SK-N-SH (cell line): ENCODE results near the gene CD81.

Source experiments
- EP300 ChIP-seq, 2 experiments: IDR thresholded peaks; 2 replicates each; pipeline versions ENCODE4 v1.4.0 to v1.6.1; 2012; ENCODE audit warnings: borderline replicate concordance in 1 of 2, low read depth in 1 of 2, low read length in 1 of 2
- EZH2phosphoT487 ChIP-seq: fragments of 200-600 bp; sonication (generic); IDR thresholded peaks from 2 replicates; pipeline ENCODE4 v1.6.1; 2017; ENCODE audit warnings: low read depth, mixed run types, mild to moderate bottlenecking, antibody characterized with exemption, moderate library complexity, borderline replicate concordance
- FOXJ3 ChIP-seq: sonication (generic); formaldehyde crosslinking; IDR thresholded peaks from 2 replicates; pipeline ENCODE4 v1.5.1; 2020; ENCODE audit warnings: mild to moderate bottlenecking, missing genetic modification reagents
- GABPA ChIP-seq: IDR thresholded peaks from 2 replicates; pipeline ENCODE4 v1.4.0; 2012; ENCODE audit warnings: low read depth, mild to moderate bottlenecking
- JUND ChIP-seq: IDR thresholded peaks from 2 replicates; pipeline ENCODE4 v1.4.0; 2012
- POLR2AphosphoS5 ChIP-seq: IDR thresholded peaks from 2 replicates; pipeline ENCODE4 v1.6.1; 2012; ENCODE audit warnings: low read depth, low read length
- TAF1 ChIP-seq: IDR thresholded peaks from 2 replicates; pipeline ENCODE4 v1.6.1; 2012; ENCODE audit warnings: low read depth, mild to moderate bottlenecking, low read length, moderate library complexity, borderline replicate concordance
- TF ChIP-seq, protein P1 (sequence below): IDR thresholded peaks from 2 replicates; pipeline ENCODE4 v1.6.1; 2012; ENCODE audit warnings: mild to moderate bottlenecking, low read depth, low read length, moderate library complexity
- TF ChIP-seq, protein P2 (sequence below): IDR thresholded peaks from 2 replicates; pipeline ENCODE4; 2012
- TF ChIP-seq, protein P3 (sequence below): fragments of 200-600 bp; sonication (generic); IDR thresholded peaks from 2 replicates; pipeline ENCODE4 v1.6.1; 2017; ENCODE audit warnings: antibody characterized with exemption, mild to moderate bottlenecking, moderate library complexity

DNA sequence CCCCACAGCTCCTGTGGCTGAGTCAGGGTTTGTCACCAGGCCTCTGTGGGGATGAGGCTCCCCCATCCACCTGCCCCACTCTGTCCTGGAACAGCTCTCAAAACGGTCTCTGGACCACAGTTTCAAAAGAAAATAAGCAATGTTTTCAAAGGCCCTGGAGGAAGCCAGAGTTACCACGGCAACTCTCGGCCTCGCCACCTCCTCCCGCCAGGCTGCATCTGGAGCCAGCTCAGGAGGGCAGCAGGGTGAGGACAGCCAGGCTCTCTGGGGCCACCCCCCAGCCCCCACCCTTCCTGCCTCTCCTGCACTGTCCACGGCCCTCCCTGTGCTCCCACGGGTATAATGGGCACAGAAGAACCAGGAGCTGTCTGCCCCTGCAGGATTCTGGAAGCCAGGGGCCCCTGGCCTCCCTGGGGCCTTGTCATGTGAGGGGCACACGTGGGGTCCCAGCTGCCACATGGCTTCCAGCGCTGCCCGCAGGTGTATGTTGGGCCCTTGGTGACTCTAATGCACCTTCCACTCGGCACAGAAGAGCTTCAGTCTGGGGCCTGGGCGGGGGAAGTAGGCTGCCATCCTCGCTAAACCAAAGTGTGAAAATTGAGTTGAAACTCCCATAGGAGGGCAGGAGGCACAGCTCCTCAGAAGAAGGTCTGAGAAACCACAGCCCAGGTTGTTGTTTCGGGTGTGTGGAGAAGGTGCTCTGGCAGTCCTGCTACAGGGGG is 10.3 kb downstream of the CD81 start:
- TF ChIP-seq, protein P1, sequence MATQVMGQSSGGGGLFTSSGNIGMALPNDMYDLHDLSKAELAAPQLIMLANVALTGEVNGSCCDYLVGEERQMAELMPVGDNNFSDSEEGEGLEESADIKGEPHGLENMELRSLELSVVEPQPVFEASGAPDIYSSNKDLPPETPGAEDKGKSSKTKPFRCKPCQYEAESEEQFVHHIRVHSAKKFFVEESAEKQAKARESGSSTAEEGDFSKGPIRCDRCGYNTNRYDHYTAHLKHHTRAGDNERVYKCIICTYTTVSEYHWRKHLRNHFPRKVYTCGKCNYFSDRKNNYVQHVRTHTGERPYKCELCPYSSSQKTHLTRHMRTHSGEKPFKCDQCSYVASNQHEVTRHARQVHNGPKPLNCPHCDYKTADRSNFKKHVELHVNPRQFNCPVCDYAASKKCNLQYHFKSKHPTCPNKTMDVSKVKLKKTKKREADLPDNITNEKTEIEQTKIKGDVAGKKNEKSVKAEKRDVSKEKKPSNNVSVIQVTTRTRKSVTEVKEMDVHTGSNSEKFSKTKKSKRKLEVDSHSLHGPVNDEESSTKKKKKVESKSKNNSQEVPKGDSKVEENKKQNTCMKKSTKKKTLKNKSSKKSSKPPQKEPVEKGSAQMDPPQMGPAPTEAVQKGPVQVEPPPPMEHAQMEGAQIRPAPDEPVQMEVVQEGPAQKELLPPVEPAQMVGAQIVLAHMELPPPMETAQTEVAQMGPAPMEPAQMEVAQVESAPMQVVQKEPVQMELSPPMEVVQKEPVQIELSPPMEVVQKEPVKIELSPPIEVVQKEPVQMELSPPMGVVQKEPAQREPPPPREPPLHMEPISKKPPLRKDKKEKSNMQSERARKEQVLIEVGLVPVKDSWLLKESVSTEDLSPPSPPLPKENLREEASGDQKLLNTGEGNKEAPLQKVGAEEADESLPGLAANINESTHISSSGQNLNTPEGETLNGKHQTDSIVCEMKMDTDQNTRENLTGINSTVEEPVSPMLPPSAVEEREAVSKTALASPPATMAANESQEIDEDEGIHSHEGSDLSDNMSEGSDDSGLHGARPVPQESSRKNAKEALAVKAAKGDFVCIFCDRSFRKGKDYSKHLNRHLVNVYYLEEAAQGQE = no peak
- TF ChIP-seq, protein P2, sequence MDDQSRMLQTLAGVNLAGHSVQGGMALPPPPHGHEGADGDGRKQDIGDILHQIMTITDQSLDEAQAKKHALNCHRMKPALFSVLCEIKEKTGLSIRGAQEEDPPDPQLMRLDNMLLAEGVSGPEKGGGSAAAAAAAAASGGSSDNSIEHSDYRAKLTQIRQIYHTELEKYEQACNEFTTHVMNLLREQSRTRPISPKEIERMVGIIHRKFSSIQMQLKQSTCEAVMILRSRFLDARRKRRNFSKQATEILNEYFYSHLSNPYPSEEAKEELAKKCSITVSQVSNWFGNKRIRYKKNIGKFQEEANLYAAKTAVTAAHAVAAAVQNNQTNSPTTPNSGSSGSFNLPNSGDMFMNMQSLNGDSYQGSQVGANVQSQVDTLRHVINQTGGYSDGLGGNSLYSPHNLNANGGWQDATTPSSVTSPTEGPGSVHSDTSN = no peak
- TF ChIP-seq POLR2AphosphoS5 (no peak), JUND (no peak), EP300 (IDR thresholded peaks at IDR 0.05; ENCODE audit: borderline replicate concordance in 1 of 2, low read depth in 1 of 2, low read length in 1 of 2) (no peak), FOXJ3 (CRISPR knock-in tag) (no peak), EZH2phosphoT487 (no peak), TAF1 (no peak), GABPA (no peak)
- TF ChIP-seq, protein P3, sequence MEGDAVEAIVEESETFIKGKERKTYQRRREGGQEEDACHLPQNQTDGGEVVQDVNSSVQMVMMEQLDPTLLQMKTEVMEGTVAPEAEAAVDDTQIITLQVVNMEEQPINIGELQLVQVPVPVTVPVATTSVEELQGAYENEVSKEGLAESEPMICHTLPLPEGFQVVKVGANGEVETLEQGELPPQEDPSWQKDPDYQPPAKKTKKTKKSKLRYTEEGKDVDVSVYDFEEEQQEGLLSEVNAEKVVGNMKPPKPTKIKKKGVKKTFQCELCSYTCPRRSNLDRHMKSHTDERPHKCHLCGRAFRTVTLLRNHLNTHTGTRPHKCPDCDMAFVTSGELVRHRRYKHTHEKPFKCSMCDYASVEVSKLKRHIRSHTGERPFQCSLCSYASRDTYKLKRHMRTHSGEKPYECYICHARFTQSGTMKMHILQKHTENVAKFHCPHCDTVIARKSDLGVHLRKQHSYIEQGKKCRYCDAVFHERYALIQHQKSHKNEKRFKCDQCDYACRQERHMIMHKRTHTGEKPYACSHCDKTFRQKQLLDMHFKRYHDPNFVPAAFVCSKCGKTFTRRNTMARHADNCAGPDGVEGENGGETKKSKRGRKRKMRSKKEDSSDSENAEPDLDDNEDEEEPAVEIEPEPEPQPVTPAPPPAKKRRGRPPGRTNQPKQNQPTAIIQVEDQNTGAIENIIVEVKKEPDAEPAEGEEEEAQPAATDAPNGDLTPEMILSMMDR = no peak
